GM21786 (cell line): ENCODE measurements around the gene RALGDS.
"Not testable (repeated sequence)": the region's sequence is repeated elsewhere in the genome, so short reads cannot be mapped to it uniquely, and the experiment has no call there.

Source experiments
- ATAC-seq: cut with Tn5 transposase; IDR thresholded peaks from one replicate; pipeline ENCODE4 v1.9.1; 2021; ENCODE audit not compliant: unreplicated experiment

RALGDS gene

DNA sequence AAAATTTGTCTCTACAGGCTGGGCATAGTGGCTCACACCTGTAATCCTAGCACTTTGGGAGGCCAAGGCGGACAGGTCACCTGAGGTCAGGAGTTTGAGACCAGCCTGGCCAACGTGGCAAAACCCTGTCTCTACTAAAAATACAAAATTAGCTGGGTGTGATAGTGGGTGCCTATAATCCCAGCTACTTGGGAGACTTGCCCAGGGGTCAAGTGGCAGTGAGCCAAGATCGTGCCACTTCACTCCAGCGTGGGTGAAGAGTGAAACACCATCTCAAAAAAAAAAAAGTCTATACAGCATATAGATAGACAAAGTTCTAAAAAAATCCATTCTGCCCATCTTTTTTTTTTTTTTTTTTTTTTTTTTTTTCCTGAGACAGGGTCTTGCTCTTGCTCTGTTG lies 26.7 kb downstream of the RALGDS start:
- not testable (repeated sequence) for ATAC-seq

DNA sequence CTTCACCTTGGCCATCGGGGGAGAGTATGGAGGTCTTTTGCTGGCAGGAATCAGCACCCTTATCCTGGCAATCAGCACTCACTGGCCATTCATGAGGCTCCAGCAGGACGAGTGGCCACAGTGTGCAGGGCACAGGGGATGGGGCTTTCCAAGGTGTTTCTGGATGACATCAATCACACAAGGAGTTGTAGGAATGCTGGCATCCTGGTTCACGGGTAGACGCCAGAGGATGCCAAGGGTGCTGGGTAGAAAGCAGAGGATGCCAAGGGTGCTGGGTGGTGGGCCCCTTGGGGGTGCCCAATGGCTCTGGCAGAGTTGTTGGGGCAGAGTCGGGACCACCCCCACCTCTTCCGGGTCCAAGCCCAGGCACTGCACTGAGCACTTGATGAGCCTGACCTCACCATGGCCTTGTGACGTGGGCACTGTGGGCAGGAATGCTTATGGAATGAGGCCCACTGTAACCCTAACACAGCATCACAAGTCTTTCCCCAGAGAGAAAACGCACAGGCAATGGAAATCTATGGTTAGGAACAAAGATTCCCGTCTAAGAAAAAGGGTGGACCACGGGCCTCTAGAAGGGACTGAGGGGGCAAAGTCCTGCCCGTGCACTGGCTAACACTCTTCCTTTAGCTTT lies 30.2 kb downstream of the RALGDS start:
- ATAC-seq, result no peak

DNA sequence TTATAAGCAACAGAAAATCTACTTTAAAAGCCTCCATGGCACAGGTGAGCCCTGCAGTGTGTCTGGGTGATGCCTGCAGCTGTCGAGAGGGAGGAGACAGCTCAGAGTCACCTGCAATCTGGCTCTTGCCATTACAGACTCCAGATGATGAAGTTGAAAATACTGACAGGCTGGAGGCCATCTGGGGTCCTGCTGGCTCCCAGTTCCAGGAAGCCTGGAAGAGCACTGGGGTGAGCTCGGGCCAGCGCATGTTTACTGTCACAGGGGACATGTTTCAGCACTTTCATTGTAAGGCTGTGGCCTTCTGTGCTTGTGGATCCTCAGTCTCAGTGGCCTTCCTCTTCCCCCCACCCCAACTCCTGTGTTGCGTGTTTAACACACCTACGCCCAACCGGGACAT lies 30.9 kb downstream of the RALGDS start:
- no peak for ATAC-seq

DNA sequence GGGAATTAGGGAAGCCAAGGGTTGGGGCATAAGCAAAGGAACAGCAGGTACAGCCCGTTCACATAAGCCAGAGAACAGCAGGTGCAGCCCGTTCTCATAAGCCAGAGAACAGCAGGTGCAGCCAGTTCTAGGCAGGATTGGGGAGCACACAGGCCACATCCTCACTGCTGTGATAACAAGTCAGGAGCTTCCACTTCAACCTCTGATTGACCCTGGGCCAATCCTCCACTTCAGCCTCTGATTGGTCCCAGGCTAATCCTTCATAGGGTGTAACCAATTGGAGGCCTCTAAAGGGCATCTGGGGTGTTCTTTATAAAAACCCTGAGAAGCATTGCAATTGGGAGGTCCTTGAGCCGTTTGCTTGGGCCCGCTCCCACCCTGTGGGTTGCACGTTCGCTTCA lies 31.8 kb downstream of the RALGDS start:
- no peak for ATAC-seq

DNA sequence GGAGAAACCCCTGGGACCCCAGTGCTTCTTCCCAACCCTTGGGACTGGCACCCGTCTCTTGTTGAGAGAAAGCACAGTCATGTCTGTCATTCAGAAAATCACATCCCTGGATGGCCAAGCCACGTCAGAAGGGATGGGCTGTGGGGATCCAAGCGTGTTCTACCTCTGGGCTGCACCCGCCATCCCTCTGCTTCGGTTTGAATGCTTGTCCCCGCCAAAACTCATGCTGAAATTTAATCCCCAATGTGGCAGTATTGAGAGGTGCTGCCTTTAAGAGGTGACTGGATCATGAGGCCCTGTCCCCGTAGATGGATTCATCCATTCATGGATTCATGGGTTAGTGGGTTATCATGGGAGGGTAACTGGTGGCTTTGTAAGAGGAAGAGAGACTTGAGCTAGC lies 32.3 kb downstream of the RALGDS start:
- ATAC-seq, result no peak

DNA sequence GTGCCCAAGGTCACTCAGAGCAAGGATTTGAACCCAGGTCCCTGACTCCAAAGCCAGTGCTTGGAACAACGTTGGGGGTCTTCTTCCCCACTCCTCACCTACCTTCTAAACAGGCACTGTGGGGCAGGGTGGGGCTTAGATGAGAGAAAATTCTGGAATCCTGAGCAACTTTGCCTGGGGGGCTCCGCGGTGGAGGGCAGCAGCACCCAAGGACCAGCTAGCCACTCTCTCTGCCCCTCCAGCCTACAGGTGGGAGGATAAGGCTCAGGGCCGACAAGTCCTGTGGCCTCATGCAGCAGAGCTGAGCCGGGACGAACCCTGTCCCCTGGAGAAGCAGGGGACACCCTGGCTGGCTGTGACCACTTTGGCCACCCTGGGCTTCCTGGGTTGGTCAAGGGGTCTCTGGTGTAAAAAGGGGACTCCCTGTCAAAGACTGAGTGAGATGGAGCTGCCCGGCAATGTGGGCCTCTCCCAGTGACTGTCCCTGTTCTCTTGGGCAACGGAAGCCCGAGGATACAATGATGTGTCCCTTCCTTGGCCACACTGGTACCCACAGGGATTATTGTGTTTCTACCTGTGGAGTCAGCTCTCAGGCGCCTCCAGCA lies 32.8 kb downstream of the RALGDS start:
- ATAC-seq, result no peak

DNA sequence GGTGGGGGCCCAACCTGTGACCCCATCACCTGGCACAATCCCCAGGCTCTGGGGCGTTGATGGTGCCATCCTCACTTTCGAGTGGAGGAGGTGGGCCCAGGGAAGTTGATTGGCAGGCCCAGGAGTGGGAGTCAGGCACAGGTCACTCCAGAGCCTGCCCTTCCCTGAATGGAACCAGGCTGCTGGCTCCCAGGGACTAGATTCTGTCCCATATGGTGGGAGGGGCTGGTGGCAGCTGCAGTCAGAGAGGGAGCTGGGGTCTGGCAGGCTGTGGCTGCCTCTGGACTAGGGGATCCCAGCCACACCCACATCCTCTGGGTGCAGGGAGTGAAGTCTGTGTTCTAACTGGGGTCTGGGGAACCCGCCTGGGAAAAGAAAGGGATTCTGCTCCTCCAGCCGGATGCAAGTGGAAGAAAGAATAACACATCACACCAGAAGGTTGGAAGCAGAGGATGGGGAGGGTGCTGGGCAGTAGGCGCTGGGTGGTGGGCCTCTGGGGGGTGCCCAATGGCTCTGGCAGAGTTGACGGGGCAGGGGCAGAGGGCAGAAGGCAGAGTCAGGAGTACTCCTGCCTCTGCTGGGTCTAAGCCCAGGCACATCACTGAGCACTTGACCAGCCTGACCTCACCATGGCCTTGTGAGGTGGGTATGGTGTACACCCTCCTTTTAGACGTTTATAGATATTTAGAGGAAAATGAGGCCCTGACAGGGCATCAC lies 33.5 kb downstream of the RALGDS start:
- ATAC-seq, result no peak

DNA sequence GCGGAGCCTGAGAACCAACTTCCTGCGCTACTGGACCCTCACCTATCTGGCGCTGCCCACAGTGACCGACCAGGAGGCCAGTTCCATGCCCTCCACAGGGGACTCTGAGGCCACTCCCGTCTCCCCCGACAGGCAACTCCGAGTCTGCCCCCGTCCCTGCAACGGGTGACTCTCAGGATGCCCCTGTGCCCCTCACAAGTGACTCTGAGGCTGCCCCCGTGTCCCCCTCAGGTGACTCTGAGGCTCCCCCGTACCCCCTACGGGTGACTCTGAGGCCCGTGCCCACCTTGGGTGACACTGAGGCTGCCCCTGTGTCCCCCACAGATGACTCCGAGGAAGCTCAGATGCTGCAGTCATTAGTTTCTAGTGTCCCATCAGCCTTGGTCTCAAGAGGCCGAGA lies 34.1 kb downstream of the RALGDS start:
- no peak for ATAC-seq

DNA sequence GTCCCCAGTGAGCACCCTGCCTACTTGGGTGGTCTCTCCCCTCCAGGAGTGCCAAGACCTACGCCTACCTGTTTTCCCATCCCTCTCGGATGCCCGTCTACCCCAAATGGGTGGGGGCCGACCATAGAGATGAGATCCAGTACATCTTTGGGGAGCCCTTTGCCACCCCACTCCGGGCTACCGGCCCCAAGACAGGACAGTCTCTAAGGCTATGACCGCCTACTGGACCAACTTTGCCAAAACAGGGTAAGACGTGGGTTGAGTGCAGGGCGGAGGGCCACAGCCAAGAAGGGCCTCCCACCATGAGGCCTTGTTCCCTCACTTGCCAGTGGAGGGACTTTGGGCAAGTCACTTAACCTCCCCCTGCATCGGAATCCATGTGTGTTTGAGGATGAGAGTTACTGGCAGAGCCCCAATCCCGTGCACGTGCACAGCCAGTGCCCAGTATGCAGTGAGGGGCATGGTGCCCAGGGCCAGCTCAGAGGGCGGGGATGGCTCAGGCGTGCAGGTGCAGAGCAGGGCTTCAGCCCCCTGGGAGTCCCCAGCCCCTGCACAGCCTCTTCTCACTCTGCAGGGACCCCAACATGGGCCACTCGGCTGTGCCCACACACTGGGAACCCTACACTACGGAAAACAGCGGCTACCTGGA lies 34.7 kb downstream of the RALGDS start:
- not testable (repeated sequence) for ATAC-seq

DNA sequence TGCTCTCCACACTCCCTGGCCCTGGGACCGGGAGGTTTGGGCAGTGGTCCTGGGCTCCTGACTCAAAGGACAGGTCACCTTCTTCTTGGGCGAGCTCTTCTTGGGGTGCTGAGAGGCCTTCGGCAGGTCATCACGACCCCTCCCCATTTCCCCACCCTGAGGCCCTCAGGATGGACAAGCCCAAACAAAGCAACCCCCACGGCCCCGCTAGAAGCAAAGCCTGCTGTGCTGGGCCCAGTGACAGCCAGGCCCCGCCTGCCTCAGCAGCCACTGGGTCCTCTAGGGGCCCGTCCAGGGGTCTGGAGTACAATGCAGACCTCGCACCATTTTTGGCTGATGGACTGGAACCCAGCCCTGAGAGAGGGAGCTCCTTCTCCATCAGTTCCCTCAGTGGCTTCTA lies 37.4 kb downstream of the RALGDS start:
- ATAC-seq, result not testable (repeated sequence)

DNA sequence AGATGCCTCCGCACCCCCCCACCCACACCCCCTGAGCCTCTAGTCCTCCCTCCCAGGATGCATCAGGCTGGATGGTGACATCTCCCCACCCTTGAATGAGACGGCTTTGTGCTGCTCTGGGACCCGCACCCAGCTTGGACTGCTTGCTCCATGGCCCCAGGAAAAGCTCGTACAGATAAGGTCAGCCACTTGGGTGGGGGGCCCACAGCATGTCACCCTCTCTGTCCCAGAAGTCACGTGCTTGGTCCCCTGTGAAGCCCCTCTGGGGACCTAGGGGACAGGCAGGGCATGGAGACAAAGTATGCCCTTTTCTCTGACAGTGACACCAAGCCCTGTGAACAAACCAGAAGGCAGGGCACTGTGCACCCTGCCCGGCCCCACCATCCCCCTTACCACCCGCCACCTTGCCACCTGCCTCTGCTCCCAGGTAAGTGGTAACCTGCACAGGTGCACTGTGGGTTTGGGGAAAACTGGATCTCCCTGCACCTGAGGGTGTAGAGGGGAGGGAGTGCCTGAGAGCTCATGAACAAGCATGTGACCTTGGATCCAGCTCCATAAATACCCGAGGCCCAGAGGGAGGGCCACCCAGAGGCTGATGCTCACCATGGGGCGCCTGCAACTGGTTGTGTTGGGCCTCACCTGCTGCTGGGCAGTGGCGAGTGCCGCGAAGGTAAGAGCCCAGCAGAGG lies 38.9 kb downstream of the RALGDS start:
- ATAC-seq, result not testable (repeated sequence)

DNA sequence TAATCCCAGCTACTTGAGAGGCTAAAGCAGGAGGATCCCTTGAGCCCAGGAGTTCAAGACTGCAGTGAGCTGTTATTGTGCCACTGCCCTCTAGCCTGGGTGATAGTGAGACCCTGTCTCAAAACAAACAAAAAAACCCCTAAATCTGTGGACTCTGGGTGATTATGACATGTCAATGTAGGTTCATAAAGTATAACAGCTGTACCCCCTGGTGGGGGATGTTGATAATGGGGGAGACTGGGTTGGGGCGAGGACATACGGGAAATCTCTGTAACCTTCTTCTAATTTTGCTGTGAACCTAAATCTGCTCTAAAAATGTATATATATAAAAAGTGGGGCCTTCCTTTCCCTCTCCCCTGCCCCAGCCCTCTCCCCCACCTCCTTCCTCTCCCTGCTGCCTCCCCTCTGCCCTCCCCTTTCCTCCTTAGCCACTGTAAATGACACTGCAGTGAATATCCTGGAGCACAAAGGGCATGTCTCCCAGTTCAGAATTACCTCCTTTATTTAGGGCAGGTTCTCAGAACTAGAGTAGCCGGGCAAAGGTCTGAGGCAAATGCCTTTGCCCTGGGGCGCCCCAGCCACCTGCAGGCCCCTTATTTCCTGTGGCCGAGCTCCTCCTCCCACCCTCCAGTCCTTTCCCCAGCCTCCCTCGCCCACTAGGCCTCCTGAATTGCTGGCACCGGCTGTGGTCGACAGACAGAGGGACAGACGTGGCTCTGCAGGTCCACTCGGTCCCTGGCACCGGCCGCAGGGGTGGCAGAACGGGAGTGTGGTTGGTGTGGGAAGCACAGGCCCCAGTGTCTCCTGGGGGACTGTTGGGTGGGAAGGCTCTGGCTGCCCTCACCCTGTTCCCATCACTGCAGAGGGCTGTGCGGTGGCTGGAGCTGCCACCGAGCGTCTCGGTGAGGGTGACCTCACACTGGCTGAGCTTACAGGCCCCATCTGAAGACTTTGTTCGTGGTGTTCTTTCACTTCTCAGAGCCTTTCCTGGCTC lies 40.0 kb downstream of the RALGDS start:
- ATAC-seq, result not testable (repeated sequence)

DNA sequence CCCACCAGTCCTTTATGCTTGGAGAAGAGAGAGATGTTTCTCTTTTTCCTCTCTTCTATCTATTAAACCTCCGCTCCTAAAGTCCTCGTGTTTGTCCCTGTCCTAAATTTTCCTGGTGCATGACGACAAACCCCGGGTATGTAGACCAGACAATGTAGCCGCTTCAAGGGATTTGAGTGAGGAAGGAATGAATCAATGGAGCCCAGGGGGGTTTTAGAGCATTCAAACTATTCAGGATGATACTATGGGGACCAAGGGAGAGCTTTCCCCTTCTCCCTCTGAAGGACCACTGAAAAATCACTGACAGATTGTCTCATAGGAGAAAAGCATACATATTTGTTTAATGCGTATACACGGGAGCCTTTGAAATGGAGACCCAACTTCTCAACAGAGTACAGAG lies 40.9 kb downstream of the RALGDS start:
- no peak for ATAC-seq

DNA sequence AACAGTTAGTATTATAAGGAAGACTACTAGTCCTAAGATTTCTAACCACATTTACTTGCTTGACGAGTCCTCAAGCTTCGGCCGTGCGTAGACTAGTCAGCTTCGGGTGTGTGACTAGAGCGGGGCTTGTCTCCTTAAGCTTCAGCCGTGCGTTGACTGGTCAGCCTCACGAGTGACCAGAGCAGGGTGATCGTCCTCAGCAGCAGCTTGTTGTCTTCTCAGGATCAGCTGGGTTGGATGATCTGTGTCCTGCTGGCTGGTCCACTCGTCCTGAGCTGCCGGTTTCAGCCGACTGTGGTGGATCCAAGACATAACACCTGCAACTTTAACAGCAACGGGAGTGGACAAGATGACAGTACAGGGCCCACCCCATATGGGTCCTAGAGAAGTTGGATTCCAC lies 42.6 kb downstream of the RALGDS start:
- no peak for ATAC-seq

DNA sequence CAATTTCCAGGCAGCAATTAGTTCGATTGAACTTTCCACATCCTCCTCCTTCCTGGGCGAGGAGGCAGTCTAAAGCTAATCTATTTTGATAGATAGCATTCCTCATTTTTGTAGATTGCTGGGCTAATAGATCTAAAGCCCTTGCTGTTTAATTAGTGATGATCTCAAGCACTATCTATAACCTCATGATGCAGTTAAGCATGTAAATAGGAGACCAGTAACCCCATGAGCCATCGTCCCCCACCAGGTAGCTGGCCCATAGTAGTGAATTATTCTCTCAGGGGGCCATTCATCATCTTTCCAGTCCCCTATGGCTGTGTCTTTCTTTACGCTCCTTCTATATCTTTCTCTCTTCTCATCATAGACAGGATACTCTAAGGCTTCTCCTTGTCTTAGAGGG lies 44.3 kb downstream of the RALGDS start:
- ATAC-seq, result no peak

DNA sequence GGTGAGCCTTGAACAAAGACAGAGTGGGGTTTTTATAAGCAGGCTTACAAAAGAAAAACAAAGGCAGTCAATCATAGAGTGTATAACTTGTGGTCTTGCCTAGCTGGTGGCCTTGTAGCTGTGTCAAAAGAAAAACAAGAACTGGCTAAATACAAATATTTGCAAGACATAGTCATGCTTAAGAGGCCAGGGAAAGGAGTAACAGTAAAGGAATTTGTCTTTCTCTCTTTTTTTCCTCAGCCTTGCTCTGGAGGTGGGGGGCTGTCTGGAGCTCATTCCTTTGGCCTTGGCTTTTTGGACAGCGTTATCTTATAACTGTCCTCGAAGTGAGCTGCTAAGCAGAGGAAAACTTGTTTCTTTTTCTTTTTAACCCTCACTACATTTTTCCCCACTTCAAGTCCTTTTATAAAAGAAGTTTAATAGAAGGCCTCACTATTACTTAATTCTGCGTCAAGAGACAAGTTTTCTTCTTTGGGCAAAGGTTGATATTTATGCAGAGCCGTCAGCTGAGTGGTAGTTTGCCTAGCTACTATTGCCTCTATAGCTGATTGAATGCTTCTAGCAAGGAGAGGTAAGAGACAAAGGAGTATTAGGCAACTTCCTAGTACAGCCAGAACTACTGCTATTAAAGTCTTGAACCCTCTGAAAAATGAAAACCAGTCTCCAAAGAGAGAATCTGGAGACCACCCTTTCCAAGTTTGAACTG lies 45.0 kb downstream of the RALGDS start:
- no peak for ATAC-seq

DNA sequence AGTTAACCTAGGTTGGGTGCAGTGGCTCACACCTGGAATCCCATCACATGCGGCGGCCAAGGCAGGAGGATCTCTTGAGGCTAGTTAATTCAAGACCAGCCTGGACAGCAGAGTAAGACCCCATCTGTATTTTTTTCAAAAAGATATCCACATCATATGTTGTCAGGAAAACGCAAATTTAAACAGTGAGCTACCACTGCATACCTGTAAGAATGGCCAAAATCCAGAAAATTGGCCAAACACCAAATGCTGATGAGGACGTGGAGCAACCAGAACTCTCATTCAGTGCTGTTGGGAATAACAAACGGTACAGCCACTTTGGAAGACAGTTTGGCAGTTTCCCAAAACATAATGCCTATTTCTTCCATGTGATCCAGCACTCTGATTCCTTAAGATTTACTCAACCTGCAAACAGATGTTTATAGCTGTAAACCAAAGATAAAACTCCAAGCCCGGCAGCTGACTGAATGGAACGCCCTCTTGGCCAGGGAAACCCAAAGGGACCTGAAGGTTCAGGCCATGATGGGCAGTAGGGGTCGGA lies 46.9 kb downstream of the RALGDS start:
- no peak for ATAC-seq

DNA sequence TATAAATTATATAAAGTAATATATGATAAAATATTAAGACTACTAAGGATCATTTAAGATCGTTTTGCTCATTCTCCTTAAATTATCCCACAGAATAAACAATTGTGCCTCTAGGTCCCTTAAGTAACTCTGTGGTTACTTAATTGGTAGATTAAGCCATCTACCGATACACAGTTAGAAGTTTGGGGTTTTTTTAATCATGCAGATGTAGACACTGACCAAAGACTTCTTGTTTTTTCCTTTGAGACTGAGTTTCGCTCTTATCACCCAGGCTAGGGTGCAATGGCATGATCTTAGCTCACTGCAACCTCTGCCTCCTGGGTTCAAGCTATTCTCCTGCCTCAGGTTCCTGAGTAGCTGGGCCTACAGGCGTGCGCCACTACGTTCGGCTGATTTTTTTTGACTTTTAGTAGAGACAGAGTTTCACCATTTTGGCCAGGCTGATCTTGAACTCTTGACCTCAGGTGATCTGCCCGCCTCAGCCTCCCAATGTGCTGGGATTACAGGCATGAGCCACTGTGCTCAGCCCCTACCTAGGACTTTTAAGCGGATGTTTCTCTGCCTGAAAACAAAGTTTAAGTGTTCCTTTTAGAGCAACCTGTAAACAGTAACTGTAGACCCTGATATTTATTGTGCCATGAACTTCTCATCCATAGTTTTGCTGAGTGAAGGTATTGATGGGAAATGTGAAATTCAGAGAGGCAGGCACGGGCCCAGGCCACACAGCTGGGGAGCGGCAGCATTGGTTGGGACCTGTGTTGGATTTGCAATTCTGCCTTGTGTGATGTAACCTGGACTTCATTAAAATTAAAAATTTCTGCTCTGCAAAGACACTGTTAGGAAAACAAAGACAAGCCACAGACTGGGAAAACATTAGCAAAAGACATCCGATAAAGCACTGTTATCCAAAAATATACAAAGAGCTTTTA lies 47.7 kb downstream of the RALGDS start:
- ATAC-seq, result no peak
